Fibroblast of lung (primary cell): ENCODE results near the gene TNIK. TPM values are rescaled to one million over a fixed set of nuclear protein-coding genes. Genes with fewer than 3 reads are reported as not detected.

Experiments
- DNase-seq, 2 donors: peaks; one replicate each; pipeline versions ENCODE4 v3.0.0 to v3.0.0-alpha.2; 2010; ENCODE audit warnings: low read depth in 2 of 2
- H2AFZ ChIP-seq: 2 replicates; pipeline ENCODE4 v1.5.1; 2012; ENCODE audit warnings: low read length, control low read depth, inconsistent platforms
- H3K27ac ChIP-seq: 2 replicates; pipeline ENCODE4 v1.5.1; 2011; ENCODE audit warnings: low read length, control low read depth; ENCODE audit not compliant: insufficient read depth
- H3K27me3 ChIP-seq: 2 replicates; pipeline ENCODE4 v1.5.1; 2011; ENCODE audit warnings: mild to moderate bottlenecking, low read length; ENCODE audit not compliant: control insufficient read depth, insufficient read depth
- H3K36me3 ChIP-seq: 2 replicates; pipeline ENCODE4 v1.5.1; 2011; ENCODE audit warnings: low read length; ENCODE audit not compliant: control insufficient read depth, insufficient read depth
- H3K4me1 ChIP-seq: 2 replicates; pipeline ENCODE4 v1.5.1; 2011; ENCODE audit warnings: low read length; ENCODE audit not compliant: control insufficient read depth, insufficient read depth; ENCODE audit errors: extremely low read depth
- H3K4me2 ChIP-seq: 2 replicates; pipeline ENCODE4 v1.5.1; 2011; ENCODE audit warnings: low read length, control low read depth; ENCODE audit not compliant: insufficient read depth; ENCODE audit errors: extremely low read depth
- H3K4me3 ChIP-seq, 4 experiments: fragments of 200-600 bp in 1 of 4; sonication (generic) in 1 of 4; replicated peaks in 1 of 4; 2 replicates each; pipeline ENCODE4 v1.5.1; 2011 to 2016; ENCODE audit warnings: low read length in 4 of 4, low read depth in 3 of 4, mild to moderate bottlenecking in 3 of 4, control low read depth in 2 of 4, inconsistent platforms in 1 of 4, mixed read lengths in 1 of 4; ENCODE audit not compliant: insufficient read depth in 1 of 4; ENCODE audit errors: control extremely low read depth in 1 of 4
- H3K79me2 ChIP-seq: 2 replicates; pipeline ENCODE4 v1.5.1; 2012; ENCODE audit warnings: mild to moderate bottlenecking, low read length, inconsistent platforms; ENCODE audit not compliant: control insufficient read depth, insufficient read depth
- H3K9ac ChIP-seq: 2 replicates; pipeline ENCODE4 v1.5.1; 2011; ENCODE audit warnings: mild to moderate bottlenecking, low read length, control low read depth; ENCODE audit not compliant: insufficient read depth
- H3K9me3 ChIP-seq: 2 replicates; pipeline ENCODE4 v1.5.1; 2012; ENCODE audit warnings: low read depth, low read length; ENCODE audit not compliant: control insufficient read depth, insufficient read depth
- H4K20me1 ChIP-seq: 2 replicates; pipeline ENCODE4 v1.5.1; 2011; ENCODE audit warnings: low read length; ENCODE audit not compliant: control insufficient read depth, insufficient read depth; ENCODE audit errors: extremely low read depth
- EZH2 ChIP-seq: IDR thresholded peaks from 2 replicates; pipeline ENCODE4 v1.5.1; 2012; ENCODE audit warnings: low read length, control low read depth, mild to moderate bottlenecking; ENCODE audit errors: missing control alignments
- polyA plus RNA-seq, 2 donors: library from polyadenylated mRNA; depleted of rRNA in 1 of 2; stranded (reverse) in 1 of 2; unstranded in 1 of 2; fragments of >200 nt; gene quantifications; 2 replicates each; pipeline ENCODE4 v1.2.1, GENCODE V29; 2011 to 2012; ENCODE audit warnings: missing spikeins in 1 of 2
- total RNA-seq: library from RNA; depleted of rRNA; stranded (reverse); fragments of >200 nt; gene quantifications from 2 replicates; pipeline ENCODE4 v1.2.1, GENCODE V29; 2014
- TF ChIP-seq, protein P1 (sequence below), 2 donors: IDR thresholded peaks in 1 of 2; conservative IDR thresholded peaks in 1 of 2; 1 replicate in 1 of 2; 2 replicates in 1 of 2; pipeline ENCODE4 v1.5.1; 2011 to 2012; ENCODE audit warnings: low read length in 2 of 2, control low read depth in 1 of 2, inconsistent platforms in 1 of 2, low read depth in 1 of 2, mild to moderate bottlenecking in 1 of 2

TNIK gene
- total and polyA plus RNA-seq, 2 donors (not counting 1 experiment from before 2014, with no cell fraction given), result 13.8 to 39.3 TPM

DNA sequence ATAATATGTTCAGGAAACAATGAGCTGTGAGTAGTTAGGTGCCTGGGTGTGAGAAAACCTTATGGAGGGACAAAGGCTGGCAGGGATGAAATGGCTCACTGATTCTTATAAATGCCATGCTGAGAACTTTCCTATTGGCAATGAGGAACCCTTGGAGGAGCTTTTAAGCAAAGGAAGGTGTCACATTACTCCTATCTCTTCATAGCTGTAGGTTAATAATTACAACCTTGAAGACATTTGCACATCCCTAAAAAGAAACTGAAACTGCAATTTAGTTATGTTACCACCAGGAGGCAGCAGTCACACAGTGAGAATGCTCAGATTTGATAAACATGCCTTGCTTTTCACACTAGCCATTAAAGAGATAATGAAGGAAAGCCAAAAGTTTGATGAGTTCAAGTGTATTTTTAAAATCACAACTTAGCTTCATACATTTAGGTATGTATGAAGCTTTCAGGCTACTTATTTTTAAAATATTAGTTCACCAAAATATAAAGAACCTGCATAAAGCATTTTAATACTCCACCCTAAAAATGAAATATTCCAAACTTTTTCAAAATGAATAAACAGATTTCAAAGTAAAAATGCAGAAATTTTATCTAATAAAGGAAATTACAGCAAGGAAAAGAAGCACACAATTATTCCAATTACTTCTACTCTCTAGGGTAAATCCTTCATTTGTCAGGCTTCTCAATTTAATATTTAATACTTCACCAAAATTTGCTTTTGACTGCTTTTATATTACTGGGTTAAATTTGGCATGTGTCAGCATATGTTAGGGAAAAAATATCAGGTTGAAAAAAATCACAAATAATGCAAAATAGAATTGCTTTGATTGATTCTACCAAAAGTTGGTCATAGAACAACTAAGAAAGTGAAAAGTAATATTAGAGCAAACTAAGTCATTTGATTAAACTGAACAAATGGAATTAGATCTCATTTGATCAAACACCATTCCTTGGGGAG is 296.8 kb downstream of the TNIK start:
- H3K4me1 ChIP-seq, result peaks cover 5% of the 10 kb centered on the region
- no peaks in the 10 kb centered on the region for H3K9me3 ChIP-seq

DNA sequence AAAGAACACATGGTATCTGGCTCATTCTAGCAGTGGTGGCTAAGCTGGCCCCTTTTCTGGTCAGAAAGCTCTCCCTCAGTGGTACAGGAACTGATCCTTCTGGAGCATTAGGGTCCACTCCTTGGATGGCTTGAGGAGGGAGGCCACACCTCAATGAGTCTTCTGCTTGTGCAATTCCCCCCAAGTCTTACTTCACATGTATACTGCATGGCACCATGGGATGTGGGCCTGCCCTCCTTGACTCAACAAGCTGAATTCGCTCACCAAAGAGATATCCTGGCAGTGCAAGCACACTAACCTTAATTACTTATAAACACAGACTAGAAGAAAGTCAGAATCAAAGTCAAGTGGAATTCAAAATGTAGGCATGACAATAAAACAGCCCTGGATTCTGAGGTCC is 299.9 kb downstream of the TNIK start:
- no peak for TF ChIP-seq EZH2
- TF ChIP-seq, protein P1, sequence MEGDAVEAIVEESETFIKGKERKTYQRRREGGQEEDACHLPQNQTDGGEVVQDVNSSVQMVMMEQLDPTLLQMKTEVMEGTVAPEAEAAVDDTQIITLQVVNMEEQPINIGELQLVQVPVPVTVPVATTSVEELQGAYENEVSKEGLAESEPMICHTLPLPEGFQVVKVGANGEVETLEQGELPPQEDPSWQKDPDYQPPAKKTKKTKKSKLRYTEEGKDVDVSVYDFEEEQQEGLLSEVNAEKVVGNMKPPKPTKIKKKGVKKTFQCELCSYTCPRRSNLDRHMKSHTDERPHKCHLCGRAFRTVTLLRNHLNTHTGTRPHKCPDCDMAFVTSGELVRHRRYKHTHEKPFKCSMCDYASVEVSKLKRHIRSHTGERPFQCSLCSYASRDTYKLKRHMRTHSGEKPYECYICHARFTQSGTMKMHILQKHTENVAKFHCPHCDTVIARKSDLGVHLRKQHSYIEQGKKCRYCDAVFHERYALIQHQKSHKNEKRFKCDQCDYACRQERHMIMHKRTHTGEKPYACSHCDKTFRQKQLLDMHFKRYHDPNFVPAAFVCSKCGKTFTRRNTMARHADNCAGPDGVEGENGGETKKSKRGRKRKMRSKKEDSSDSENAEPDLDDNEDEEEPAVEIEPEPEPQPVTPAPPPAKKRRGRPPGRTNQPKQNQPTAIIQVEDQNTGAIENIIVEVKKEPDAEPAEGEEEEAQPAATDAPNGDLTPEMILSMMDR (conservative IDR thresholded peaks at IDR 0.05 in 1 of 2, IDR thresholded peaks at IDR 0.05 in 1 of 2; ENCODE audit: low read depth in 1 of 2, low read length in 2 of 2), result no peak
- DNase-seq, result no peak
- no peak overlapping the region for H3K27ac ChIP-seq
- peaks cover under 1% of the 10 kb centered on the region for H3K4me1 ChIP-seq
- H3K4me3 ChIP-seq, result no peak overlapping the region
- no peak overlapping the region for H2AFZ ChIP-seq
- H3K79me2 ChIP-seq, result no peaks in the 10 kb centered on the region
- no peaks in the 10 kb centered on the region for H4K20me1 ChIP-seq
- H3K9ac ChIP-seq, result no peak overlapping the region
- no peaks in the 10 kb centered on the region for H3K27me3 ChIP-seq
- H3K9me3 ChIP-seq, result no peaks in the 10 kb centered on the region
- peaks cover 6% of the 10 kb centered on the region for H3K36me3 ChIP-seq
- H3K4me2 ChIP-seq, result no peak overlapping the region

More for the DNA sequence above, 296.8 kb downstream of the TNIK start:
- no peak overlapping the region for H2AFZ ChIP-seq
- H3K4me3 ChIP-seq, result no peak overlapping the region
- peaks cover 2% of the 10 kb centered on the region for H3K36me3 ChIP-seq
- no peak for DNase-seq
- H3K9ac ChIP-seq, result no peak overlapping the region
- no peak overlapping the region for H3K4me2 ChIP-seq
- H4K20me1 ChIP-seq, result no peaks in the 10 kb centered on the region
- no peaks in the 10 kb centered on the region for H3K27me3 ChIP-seq
- TF ChIP-seq, protein P1 (conservative IDR thresholded peaks at IDR 0.05 in 1 of 2, IDR thresholded peaks at IDR 0.05 in 1 of 2; ENCODE audit: low read depth in 1 of 2, low read length in 2 of 2), result peak; percentile 43 to 63
- TF ChIP-seq EZH2, result no peak
- H3K79me2 ChIP-seq, result no peaks in the 10 kb centered on the region
- no peak overlapping the region for H3K27ac ChIP-seq

DNA sequence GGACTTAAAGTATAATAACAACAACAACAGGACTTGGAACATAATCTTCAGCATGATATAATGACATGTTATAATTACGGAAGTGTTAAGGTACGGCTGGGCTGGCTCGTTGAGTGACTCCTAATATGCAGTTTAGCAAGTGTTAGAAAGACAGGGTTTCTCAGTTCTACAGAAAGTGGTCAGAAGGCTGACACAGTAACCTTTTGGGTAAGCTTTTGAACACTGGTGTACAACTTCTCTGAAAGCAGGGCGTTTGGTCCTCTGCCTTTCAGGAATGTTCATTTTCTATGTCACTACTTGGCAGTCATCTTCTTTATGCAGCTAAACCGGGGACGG is 300.4 kb downstream of the TNIK start:
- no peaks in the 10 kb centered on the region for H3K27me3 ChIP-seq
- no peak overlapping the region for H3K4me3 ChIP-seq
- TF ChIP-seq, protein P1 (conservative IDR thresholded peaks at IDR 0.05 in 1 of 2, IDR thresholded peaks at IDR 0.05 in 1 of 2; ENCODE audit: low read depth in 1 of 2, low read length in 2 of 2), result no peak
- TF ChIP-seq EZH2, result no peak
- H2AFZ ChIP-seq, result no peak overlapping the region
- no peaks in the 10 kb centered on the region for H3K4me1 ChIP-seq
- no peak overlapping the region for H3K4me2 ChIP-seq
- no peaks in the 10 kb centered on the region for H3K79me2 ChIP-seq
- no peak overlapping the region for H3K9ac ChIP-seq
- peaks cover 6% of the 10 kb centered on the region for H3K36me3 ChIP-seq
- no peaks in the 10 kb centered on the region for H4K20me1 ChIP-seq
- DNase-seq, result no peak
- H3K27ac ChIP-seq, result no peak overlapping the region
- no peaks in the 10 kb centered on the region for H3K9me3 ChIP-seq
